HG03460 (cell line): ENCODE measurements around the gene PXYLP1.
"Not testable (repeated sequence)": the region's sequence is repeated elsewhere in the genome, so short reads cannot be mapped to it uniquely, and the experiment has no call there.

ENCODE experiments used
- ATAC-seq: cut with Tn5 transposase; IDR thresholded peaks from one replicate; pipeline ENCODE4 v1.9.1; 2021; ENCODE audit not compliant: unreplicated experiment

PXYLP1 gene, protein sequence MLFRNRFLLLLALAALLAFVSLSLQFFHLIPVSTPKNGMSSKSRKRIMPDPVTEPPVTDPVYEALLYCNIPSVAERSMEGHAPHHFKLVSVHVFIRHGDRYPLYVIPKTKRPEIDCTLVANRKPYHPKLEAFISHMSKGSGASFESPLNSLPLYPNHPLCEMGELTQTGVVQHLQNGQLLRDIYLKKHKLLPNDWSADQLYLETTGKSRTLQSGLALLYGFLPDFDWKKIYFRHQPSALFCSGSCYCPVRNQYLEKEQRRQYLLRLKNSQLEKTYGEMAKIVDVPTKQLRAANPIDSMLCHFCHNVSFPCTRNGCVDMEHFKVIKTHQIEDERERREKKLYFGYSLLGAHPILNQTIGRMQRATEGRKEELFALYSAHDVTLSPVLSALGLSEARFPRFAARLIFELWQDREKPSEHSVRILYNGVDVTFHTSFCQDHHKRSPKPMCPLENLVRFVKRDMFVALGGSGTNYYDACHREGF

DNA sequence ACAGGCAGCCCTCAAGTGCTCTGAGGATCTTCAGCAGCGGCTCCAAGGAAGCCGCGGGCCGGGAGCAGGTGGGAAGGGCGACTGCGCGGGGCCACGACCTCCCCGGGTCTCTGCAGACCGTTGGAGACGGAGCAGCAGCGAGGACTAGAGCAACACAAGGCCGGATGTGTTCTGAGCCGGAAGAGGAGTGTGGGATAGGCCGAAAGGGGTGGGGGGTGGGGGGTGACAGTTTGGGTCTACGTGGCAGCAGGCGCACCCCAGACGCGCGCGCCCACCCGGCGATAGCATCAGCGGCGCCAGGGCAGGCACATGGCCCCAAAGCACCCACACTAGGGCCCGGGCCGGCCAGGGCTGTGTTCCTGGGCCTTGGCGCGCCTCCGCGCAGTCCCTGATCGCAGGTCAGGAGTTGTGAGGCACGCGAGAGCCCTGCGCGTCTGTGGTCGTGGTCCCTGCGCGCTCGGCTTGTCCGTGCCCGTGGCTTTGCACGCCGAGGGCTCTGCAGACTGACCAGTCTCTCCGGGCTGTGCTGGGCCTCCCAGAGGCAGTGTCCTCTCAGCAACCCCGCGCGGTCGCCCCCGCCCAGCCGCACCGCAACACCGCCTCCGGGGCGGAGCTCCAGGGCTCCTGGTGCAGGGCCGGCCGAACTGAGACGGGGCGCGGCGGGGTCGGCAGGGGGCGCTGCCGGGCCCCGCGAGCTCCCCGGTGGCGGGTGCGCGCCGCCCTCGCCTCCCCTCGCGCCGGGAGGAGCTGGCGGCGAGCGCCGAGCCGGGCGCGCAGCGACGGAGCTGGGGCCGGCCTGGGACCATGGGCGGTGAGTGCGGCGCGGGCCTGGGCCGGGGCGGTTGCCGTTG lies at the start of gene PXYLP1:
TSS of gene PXYLP1 (plus strand) at position 725 of the 851 bp plus-strand sequence. CDS start 28,351 bp downstream, outside the sequence.
- peak; percentile 95 for ATAC-seq

DNA sequence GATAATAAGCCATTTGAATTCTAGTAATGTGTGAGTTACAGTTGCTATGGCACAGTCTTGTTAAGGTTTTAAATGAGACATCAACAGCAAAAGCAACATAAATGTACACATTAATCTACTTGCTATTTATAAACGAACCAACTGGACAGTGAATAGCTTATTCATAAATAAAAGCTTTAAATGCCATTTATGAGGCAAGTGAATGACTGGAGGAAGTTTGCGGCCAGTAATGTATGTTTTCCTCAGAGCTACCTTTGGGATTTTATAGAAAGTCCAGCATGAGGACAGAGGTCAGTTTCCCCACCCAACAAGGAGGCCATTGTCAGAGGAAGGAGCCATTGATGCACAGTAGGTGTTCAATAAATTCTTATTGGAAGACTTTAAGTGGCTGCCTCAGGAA lies 48.0 kb upstream of the PXYLP1 start:
- no peak for ATAC-seq

DNA sequence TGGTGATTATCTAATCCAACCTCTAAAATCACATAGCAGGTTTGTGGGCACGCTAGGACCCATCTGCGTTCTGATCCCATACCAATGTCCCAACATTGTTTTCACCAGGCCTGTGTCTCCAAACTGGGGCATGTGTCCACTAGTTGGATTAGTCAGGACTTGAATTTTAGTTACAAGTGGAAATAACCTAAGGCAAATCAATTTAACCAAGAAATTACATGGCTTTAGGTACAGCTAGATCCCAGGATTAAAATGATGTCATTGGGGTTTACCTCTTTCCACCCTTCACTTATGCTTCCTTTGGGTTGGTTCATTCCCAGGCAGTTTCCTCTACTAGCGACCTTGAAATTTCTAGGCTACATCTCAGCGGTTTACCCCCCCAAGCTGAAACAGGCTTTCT lies 47.2 kb upstream of the PXYLP1 start:
- ATAC-seq, result no peak

DNA sequence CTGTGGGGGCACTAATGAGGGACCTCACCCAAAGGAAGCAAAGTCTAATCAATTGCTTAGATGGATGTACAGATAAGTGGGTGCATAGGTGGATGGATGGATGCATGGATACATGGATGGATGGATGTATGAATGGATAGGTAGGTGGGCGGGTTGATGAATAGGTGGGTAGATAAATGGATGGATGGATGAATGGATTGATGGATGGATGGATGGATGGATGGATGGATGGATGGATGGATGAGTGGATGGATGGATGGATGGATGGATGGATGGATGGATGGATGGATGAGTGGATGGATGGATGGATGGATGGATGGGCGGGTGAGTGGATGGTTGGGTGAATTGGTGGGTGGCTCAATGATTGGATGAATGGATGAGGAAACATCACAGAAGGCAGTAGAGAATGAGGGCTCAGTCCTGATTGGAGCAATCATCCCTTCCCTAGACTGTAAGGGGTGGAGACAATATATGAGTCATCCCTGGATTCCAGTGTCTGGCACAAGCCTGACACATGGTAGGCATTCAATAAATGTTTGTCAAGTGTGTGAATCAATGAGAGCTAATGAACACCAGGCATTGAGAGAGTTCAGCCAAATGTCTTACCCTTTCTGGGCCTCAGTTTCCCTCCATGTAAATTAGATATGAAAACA lies 40.4 kb upstream of the PXYLP1 start:
- no peak for ATAC-seq

DNA sequence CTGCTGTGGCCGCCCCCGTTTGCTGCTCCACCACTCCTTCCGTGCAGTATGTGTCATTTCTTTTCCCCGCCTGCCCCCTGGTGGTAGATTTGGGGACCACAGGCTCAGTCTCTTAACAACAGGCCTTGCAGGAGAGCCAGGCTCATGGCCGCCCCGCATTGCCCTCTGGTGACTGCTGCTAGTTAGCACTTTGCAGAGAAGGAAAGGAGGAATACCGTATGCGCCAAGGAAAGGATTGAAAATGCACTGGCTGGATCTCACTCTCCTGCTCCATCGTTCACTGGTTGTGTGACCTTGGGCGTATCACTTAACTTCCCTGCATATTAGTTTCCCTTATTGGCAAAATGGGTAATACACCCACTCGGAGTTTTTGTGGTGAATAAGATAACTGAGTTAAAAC lies 39.3 kb upstream of the PXYLP1 start:
- peak; percentile 98 for ATAC-seq

DNA sequence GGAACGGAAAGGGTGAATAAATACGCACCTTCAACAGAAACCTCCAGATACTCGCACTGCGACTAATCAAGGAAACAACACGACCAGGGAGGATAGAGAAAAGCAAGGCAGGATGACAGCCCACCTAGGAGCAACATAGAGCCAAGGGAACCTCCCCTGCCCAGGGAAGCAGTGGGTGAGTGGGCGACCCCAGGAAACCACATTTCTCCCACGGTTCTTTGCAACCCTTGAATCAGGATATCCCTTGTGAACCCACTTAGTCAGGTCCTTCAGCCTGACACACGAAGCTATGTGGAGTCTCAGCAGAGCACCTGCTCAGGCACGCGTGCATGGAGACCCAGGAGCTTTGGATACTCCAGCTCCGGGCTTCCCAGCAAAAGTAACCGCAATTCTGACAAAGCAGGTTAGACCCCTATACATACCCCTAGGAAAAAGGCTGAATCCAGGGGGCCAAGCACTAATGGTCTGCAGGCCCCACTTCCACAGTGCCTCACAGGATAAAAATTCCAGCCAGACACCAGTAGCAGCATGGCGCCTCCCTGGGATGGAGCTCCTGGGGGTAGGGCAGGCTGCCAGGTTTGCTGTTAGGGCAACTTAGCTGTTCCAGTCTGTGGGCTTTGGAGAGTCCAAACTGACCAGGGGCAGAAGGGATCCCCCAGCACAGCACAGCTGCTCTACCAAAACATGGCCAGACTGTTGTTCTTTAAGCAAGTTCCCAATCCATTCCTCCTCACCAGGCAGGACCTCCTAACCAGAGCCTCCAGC lies 38.4 kb upstream of the PXYLP1 start:
- no peak for ATAC-seq

DNA sequence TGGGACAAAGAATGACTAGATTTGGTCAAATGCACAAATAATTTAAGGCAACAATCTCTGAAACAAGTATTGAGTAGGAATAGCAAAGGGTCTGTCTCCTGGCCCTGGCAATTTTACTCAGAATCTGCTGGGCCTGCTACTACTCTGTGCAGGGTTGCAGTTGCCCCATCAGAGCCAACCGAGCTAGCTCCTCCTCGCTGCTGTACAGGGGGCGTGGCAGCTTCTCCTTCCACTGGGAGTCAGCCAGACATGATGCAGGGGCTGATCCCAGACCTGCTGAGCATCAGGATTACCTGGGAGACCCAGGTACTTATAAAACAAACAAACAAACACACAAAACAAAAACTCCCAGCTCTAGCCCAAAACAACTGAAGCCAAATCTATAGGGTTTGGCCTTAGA lies 30.5 kb upstream of the PXYLP1 start:
- ATAC-seq, result no peak

DNA sequence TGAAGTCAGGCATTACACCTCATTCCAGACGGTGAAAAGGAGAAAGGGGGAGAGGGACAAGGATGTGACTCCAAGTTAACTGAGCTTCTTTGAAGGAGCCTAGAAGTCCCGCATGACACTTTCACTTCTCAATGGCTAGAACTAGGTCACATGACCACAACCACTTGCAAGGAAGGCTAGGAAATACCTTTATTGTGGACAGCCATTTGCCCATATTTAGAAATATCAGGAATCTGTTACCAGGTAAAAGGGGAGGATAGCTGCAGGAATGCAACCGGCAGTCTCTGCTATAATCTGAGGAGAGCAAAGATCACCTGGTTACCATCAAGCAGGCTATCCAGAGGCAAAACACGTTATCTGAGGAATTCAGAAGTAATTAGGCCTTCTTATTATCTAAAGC lies 28.9 kb upstream of the PXYLP1 start:
- no peak for ATAC-seq

DNA sequence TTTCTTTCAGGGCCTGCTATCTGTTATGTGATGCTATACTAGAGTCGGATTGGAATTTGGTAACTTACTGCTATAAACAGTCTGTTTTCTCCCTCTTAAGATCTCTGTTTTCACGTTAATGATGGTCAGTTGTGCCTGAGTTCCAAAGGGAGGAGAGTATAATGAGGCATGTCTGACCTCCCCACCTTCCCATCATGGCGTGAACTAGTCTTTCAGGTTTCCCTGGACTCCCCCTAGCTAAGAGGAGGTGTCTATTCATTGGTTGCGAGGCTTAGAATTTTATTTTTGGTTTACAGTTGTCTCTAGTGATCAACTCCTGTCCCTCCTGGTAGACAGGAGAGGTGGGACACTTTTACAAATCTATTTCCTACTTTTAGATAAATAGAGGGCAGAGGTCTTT lies 27.8 kb upstream of the PXYLP1 start:
- ATAC-seq, result no peak

DNA sequence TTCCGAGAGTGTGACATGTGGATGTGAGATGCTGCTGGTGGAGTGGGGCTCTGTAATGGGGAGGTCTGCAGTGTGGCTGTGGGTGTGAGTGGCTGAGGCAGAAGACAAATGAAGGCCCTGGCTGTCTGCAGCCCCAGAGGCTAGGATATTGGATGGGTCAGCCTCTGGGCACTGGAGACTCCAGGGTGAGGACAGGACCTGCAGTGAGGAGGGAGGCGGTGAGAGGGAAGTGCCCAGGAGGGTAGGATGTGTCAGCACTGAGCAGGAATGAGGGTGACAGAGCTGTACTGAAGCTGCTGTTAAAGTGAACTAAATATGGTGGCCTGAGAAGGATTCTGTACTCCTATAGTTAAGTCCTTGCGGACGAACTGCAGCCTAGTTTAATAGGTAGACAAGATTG lies 27.3 kb upstream of the PXYLP1 start:
- ATAC-seq, result no peak

DNA sequence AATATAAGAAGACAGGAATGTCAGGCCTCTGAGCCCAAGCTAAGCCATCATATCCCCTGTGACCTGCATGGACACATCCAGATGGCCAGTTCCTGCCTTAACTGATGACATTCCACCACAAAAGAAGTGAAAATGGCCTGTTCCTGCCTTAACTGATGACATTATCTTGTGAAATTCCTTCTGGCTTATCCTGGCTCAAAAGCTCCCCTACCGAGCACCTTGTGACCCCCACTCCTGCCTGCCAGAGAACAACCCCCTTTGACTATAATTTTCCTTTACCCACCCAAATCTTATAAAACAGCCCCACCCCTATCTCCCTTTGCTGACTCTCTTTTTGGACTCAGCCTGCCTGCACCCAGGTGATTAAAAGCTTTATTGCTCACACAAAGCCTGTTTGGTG lies 20.3 kb upstream of the PXYLP1 start:
- not testable (repeated sequence) for ATAC-seq

DNA sequence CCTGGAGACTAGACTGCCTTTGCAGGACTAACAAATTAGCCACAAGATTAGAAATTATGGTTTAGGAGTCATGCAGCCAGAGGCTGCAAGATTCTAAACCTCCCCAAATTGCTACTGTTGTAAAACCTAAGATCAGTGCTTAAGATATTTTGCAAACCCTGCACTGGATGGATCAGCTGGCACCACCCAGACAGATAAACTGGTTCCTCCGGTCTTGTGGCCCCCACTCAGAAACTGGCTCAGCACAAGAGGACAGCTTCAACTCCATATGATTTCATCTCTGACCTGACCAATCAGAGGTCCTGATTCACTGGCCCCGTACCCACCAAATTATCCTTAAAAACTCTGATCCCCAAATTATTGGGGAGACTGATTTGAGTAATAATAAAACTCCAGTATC lies 19.5 kb upstream of the PXYLP1 start:
- ATAC-seq, result no peak

DNA sequence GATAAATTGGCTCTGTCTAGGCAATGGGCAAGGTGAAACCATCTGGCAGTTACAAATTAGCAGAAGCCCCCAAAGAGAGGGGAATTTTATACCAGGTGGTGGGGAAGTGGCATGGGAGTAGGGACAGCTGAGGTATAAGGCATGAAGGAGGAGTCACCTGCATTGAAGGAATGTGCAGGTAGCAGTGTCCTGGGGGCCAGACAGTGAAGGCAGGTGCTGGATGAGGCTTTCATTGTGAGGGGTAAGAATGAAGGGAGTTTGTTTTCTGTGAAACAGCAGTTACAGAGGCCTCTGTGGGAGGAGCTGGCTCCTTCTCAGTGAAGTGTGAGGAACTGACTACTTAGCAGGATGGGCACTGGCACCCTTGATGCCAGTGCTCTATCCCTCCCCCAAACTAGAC lies 19.1 kb upstream of the PXYLP1 start:
- ATAC-seq, result no peak

DNA sequence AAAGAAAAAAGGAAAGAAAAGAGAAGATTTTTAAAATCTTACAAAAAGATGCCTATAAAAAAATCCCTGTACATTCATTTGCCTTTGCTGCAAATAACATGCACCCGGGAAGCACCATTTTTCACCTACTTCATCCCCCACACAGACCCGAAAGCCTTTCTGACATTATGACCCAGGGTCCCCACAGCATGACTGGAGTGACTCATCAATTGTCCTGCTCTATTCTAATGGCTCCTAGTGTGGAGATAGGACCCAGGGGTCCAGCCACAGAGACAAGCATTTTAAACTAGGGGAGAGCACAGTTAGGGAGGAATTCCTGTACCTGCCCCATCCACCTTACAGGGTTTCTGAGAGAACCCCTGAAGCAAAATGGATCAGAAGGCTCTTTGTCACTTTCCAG lies 14.7 kb upstream of the PXYLP1 start:
- no peak for ATAC-seq

DNA sequence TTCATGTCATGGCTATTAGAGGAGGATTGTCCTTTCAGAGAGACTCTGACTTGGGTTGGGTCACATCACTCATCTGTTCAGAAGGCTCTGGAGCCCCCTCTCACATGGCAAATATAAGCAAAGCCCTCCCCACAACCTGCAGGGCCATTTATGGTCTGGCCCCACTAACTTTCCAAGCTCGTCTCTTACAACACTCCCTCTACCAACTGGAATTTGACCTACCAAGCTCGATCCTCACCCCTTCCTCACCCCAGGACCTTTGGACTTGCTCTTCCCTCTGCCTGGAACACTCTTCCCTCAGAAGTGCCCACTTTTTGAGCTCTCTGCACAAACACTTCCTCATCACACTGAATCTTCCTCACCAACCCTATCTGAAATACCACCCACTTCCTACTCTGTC lies 14.2 kb upstream of the PXYLP1 start:
- no peak for ATAC-seq

DNA sequence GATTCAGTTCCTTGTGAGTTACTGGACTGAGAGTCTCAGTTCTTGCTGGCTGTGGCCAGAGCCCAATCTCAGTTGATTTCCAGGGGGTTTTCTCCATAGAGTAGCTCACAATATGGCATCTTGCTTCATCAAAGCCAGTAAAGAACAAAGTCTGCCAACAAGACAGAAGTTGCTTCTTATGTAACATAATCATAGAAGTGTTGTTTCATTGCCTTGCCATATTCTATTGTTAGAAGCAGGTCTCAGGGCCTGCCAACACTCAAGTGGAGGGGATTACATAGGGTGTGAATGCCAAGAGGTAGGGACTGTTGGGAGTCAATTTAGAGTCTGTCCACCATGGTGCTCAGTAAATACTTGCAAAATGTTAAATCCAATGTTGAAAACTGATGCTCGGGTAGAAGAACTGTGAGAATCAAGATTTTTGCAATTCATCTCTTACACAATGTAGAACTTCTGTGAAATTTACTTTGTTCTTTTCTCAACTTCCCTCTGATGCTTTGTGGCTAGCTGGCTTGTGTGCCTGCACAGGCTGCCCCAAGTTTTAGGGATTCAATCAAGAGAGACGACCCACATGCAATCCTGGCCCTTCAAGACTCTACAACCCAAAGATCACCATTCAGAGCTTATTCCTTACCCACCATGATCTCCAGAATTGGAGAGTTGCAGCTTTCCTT lies 13.3 kb upstream of the PXYLP1 start:
- no peak for ATAC-seq

DNA sequence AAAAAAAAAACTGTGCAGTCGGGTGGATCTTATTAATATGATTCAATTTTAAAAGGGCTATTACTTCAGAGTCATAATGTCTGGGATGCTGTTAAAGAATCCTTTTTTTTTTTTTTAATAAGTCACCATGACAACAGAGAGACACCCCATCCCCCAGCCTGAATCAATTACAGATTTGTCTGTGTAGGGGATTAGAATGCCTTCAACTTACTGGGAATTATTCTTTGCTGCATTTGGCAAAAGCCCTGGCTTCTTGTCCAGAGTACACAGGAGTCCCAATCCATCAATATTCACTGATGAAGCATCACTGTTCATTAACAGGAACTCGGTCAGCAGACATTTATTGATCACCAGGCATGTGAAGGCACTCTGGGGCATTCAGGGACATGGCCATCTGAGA lies 12.7 kb upstream of the PXYLP1 start:
- ATAC-seq, result no peak

DNA sequence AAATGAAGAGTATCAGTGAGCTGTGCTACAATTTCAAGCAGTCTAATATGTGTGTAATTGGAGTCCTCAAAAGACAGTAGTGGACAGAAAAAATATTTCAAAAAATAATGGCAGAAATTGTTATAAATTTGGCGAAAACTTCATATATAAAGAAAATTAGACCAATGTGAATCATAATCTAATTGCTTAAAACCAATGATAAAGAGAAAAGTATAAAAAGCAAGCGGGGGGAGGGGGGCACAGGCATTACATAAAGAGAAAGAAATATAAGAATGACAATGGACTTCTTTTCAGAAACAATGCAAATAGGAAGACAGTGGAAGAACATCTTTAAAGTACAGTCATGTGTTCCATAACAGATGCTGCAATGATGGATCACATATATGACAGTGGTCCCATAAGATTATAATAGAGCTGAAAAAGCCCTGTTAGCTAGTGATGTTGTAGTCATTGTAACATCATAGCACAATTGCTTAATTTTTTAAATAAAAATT lies 7.9 kb upstream of the PXYLP1 start:
- ATAC-seq, result no peak

DNA sequence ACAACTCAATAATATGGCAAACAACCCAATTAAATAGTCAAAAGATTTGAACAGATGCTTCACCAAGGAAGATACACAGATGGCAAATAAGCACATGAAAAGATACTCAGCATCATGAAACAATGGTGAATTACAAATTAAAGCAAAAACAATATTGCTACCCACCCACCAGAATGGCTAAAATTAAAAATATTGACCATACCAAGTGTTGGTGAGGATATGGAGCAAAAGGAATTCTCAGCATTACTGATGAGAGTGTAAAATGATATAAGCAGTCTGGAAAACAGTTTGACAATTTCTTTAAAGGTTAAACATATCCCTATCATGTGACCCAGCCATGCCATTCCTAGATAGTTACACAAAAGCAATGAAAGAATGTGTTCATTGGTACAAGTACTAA lies 5.7 kb upstream of the PXYLP1 start:
- ATAC-seq, result no peak

DNA sequence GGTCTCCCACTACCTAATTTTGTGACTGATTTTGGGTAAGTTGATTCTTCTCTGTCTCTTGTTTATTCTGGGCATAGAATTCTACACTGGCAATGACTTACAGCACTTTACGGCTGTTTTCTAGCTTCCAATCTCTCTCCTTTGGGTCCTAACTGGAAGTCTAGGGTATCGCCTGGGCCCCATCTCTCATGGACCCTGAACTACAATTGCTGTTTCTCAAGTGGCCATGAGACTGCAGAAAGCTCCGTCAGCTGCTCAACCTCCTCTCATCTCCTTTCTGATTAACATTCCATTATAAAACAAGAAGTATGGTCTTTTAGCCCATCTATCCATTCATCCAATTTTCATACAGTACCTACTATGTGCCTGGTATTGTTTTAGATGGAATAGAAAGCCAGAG lies 4.4 kb upstream of the PXYLP1 start:
- no peak for ATAC-seq
